ENCODE measurements around the gene UTF1.

- TF ChIP-seq CTCF (IDR thresholded peaks at IDR 0.05) (no peak), POLR2A (IDR thresholded peaks at IDR 0.05) (no peak), POLR2AphosphoS5 (IDR thresholded peaks at IDR 0.05) (peak in 2 of 3 donors; percentile 25 to 51)
Observed at GRCh38 chr10:133257489-133258065, 27.6 kb downstream of the UTF1 start.
